SK-N-MC (cell line): ENCODE data around the gene GPRASP1.

ENCODE experiments used
- DNase-seq: peaks from one replicate; pipeline ENCODE4 v3.0.0-alpha.2; 2011; ENCODE audit warnings: low read depth, low spot score
- H3K27ac ChIP-seq: fragments of 200-600 bp; sonication (generic); 2 replicates; pipeline ENCODE4 v1.5.1; 2016; ENCODE audit warnings: mixed run types
- H3K36me3 ChIP-seq: fragments of 200-600 bp; sonication (generic); 2 replicates; pipeline ENCODE4 v1.6.1; 2017; ENCODE audit warnings: antibody characterized with exemption, low read length, mixed read lengths; ENCODE audit not compliant: insufficient read depth
- H3K4me3 ChIP-seq: fragments of 200-600 bp; sonication (generic); 2 replicates; pipeline ENCODE4 v1.5.1; 2016
- H3K9ac ChIP-seq: fragments of 200-600 bp; sonication (generic); 2 replicates; pipeline ENCODE4 v1.8.0; 2017; ENCODE audit warnings: mixed run types, mixed read lengths; ENCODE audit not compliant: insufficient read length
- H3K9me3 ChIP-seq: fragments of 200-600 bp; sonication (generic); 2 replicates; pipeline ENCODE4 v1.6.1; 2017; ENCODE audit warnings: low read depth, mild to moderate bottlenecking, antibody characterized with exemption, low read length, moderate library complexity, mixed read lengths
- EZH2 ChIP-seq: fragments of 200-600 bp; sonication (generic); IDR thresholded peaks from one replicate; pipeline ENCODE4 v1.6.1; 2017; ENCODE audit warnings: antibody characterized with exemption
- FOXP2 ChIP-seq: optimal IDR thresholded peaks from 2 replicates; pipeline ENCODE3; 2011; ENCODE audit warnings: mild to moderate bottlenecking, moderate library complexity; ENCODE audit not compliant: insufficient read depth; ENCODE audit errors: extremely low read length, control extremely low read depth
- POLR2AphosphoS5 ChIP-seq: IDR thresholded peaks from 2 replicates; pipeline ENCODE4 v1.6.1; 2012; ENCODE audit warnings: mild to moderate bottlenecking, low read depth, low read length, borderline replicate concordance

The GPRASP1 gene

GRCh38 chrX:102651242-102652011, at the start of gene GPRASP1:
Gene GPRASP1, plus strand, starts transcription at chrX:102651483. Its CDS starts 2,431 bp downstream, at chrX:102653914.
- H3K27ac ChIP-seq, result no peak within 1 kb of the TSS
- H3K36me3 ChIP-seq, result no peaks in the 10 kb centered on the region
- no peak for DNase-seq
- H3K4me3 ChIP-seq, result no peak within 1 kb of the TSS
- no peak for TF ChIP-seq POLR2AphosphoS5
- TF ChIP-seq FOXP2, result no peak
- no peak for TF ChIP-seq EZH2
- no peaks in the 10 kb centered on the region for H3K9me3 ChIP-seq
- no peak within 1 kb of the TSS for H3K9ac ChIP-seq

GRCh38 chrX:102604327-102604726, 47.0 kb upstream of the GPRASP1 start:
- Histone ChIP-seq H3K9ac (no peak overlapping the region), H3K27ac (no peak overlapping the region), H3K36me3 (peaks cover 23% of the 10 kb centered on the region), H3K4me3 (no peak overlapping the region), H3K9me3 (no peaks in the 10 kb centered on the region)
- no peak for DNase-seq
- TF ChIP-seq POLR2AphosphoS5 (no peak), FOXP2 (no peak), EZH2 (no peak)

- TF ChIP-seq POLR2AphosphoS5 (no peak), EZH2 (no peak), FOXP2 (no peak)
- DNase-seq, result no peak
- H3K9ac ChIP-seq, result no peak overlapping the region
These were observed 45.2 kb upstream of the GPRASP1 start for GRCh38 chrX:102606115-102606514.

GRCh38 chrX:102610905-102611304, 40.4 kb upstream of the GPRASP1 start:
- Histone ChIP-seq H3K27ac (no peak overlapping the region), H3K9me3 (no peaks in the 10 kb centered on the region), H3K4me3 (no peak overlapping the region), H3K36me3 (peaks cover 19% of the 10 kb centered on the region), H3K9ac (no peak overlapping the region)
- no peak for DNase-seq
- TF ChIP-seq FOXP2, result no peak
- no peak for TF ChIP-seq EZH2
- no peak for TF ChIP-seq POLR2AphosphoS5

More at GRCh38 chrX:102606115-102606514, 45.2 kb upstream of the GPRASP1 start:
- Histone ChIP-seq H3K4me3 (no peak overlapping the region), H3K9me3 (no peaks in the 10 kb centered on the region), H3K36me3 (peaks cover 30% of the 10 kb centered on the region), H3K27ac (no peak overlapping the region)

- no peaks in the 10 kb centered on the region for H3K9me3 ChIP-seq
- DNase-seq, result no peak
- H3K36me3 ChIP-seq, result peaks cover 3% of the 10 kb centered on the region; the same call in 1 of the 2 replicates
- TF ChIP-seq EZH2 (no peak), FOXP2 (no peak), POLR2AphosphoS5 (no peak)
- H3K4me3 ChIP-seq, result no peak overlapping the region
- H3K9ac ChIP-seq, result no peak overlapping the region
- no peak overlapping the region for H3K27ac ChIP-seq
These were observed 27.2 kb upstream of the GPRASP1 start for GRCh38 chrX:102624105-102624504.

GRCh38 chrX:102627640-102628039, 23.6 kb upstream of the GPRASP1 start:
- no peak overlapping the region for H3K4me3 ChIP-seq
- H3K9me3 ChIP-seq, result no peaks in the 10 kb centered on the region
- DNase-seq, result no peak
- H3K27ac ChIP-seq, result no peak overlapping the region
- TF ChIP-seq POLR2AphosphoS5 (no peak), FOXP2 (no peak), EZH2 (no peak)
- H3K9ac ChIP-seq, result no peak overlapping the region
- peaks cover 3% of the 10 kb centered on the region; the same call in 1 of the 2 replicates for H3K36me3 ChIP-seq

GRCh38 chrX:102637561-102637960, 13.7 kb upstream of the GPRASP1 start:
- Histone ChIP-seq H3K4me3 (no peak overlapping the region), H3K27ac (no peak overlapping the region), H3K36me3 (peaks cover 3% of the 10 kb centered on the region; the same call in 1 of the 2 replicates), H3K9me3 (no peaks in the 10 kb centered on the region), H3K9ac (no peak overlapping the region)
- no peak for DNase-seq
- no peak for TF ChIP-seq FOXP2
- TF ChIP-seq POLR2AphosphoS5, result no peak
- TF ChIP-seq EZH2, result no peak

- no peak overlapping the region for H3K4me3 ChIP-seq
- H3K9ac ChIP-seq, result no peak overlapping the region
- DNase-seq, result no peak
- H3K27ac ChIP-seq, result no peak overlapping the region
- H3K9me3 ChIP-seq, result no peaks in the 10 kb centered on the region
- TF ChIP-seq EZH2, result no peak
- TF ChIP-seq POLR2AphosphoS5, result no peak
- TF ChIP-seq FOXP2, result no peak
- H3K36me3 ChIP-seq, result no peaks in the 10 kb centered on the region
These were observed 411 bp upstream of the GPRASP1 start for GRCh38 chrX:102650903-102651241.
